ENCODE measurements around the gene CNIH2. TPM values are rescaled to one million over a fixed set of nuclear protein-coding genes. Genes with fewer than 3 reads are reported as not detected.

The CNIH2 gene
- total and polyA plus RNA-seq, 2 of the 8 experiments (the other 6 are each of a cell fraction or from before 2014, with no cell fraction given): 12.5 to 15.8 TPM

DNA sequence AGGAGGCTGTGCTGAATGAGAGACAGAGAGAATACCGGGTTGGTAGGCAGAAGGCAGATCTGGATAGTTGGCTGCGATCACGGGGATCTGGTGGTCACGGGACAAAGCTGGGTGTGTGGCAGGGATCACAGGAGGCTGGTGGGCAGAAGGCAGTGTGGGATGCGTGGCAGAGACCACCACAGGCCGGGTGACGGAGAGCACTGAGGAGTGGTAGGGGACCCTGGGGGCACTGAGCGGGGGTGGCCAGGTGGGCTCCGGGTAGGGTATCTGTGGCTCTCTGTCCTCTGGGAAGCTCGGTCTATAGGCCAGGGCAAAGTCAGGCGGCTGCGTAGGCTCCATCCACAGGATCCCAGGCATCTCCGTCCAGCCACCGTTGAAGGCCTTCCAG lies 37.5 kb downstream of the CNIH2 start (continued):
- no peak for TF ChIP-seq CTBP2 (IDR thresholded peaks at IDR 0.05; ENCODE audit: borderline replicate concordance, insufficient read depth, insufficient read length, low read length)
- no peak for TF ChIP-seq GTF2F1 (IDR thresholded peaks at IDR 0.05; ENCODE audit: borderline replicate concordance, low read depth, low read length)
- no peak for TF ChIP-seq KDM1A (IDR thresholded peaks at IDR 0.05; ENCODE audit: borderline replicate concordance, low read length)
- TF ChIP-seq SAP30 (IDR thresholded peaks at IDR 0.05; ENCODE audit: insufficient read depth, insufficient replicate concordance, low read length): no peak
- TF ChIP-seq SIRT6 (IDR thresholded peaks at IDR 0.05; ENCODE audit: low read length): no peak
- no peak for TF ChIP-seq EP300 (IDR thresholded peaks at IDR 0.05; ENCODE audit: borderline replicate concordance in 1 of 2, low read depth in 2 of 2, low read length in 2 of 2)
- no peak for TF ChIP-seq NANOG (IDR thresholded peaks at IDR 0.05; ENCODE audit: insufficient read depth, low read depth, low read length, poor library complexity, severe bottlenecking)

Measured in H1 (cell line).